Retina (tissue), 1 donor: ENCODE measurements around the gene DSE.

Experiments used
- DNase-seq: peaks from one replicate; pipeline ENCODE4 v3.0.0-alpha.2; 2016

Gene DSE

DNA sequence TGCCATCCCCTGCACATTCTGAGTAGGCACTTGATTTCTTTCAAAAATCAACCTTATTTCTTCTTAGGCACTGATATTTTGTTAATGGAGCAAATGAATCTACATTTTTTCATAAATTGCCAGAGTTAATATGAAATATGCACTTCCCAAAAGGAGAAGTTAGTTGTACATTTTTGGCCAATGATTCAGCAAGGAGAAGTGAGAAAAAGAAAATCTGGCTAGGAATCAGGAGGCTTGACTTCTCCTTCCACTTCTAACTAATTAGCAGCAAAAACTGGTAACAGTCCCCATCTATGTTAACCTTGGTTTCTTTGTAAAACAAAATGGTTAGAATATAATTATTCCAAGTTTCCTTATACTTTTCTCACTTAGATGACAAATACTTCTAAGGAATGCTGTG, 7.0 kb upstream of the DSE start:
- no peak for DNase-seq

GRCh38 chr6:116364321-116364720, 6.4 kb upstream of the DSE start:
- no peak for DNase-seq

DNA sequence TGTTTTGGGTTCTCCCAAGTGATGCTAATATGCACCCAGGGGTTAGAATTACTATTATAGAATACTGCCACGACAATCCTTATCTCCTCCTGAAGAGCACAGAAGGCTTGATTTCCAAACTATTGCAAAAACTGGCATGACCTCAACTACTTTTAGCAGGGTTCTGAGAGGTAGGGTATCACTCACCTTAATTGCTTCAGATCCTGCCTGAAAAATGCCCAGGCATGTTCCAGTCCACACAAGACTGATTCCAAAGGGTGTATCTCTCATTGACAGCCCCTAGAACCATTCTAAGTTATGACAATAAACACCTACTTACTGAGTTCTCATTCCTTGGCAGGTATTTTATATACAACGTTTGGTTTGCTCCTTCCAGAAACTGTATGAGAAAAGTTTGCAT, 5.0 kb upstream of the DSE start:
- no peak for DNase-seq

DNA sequence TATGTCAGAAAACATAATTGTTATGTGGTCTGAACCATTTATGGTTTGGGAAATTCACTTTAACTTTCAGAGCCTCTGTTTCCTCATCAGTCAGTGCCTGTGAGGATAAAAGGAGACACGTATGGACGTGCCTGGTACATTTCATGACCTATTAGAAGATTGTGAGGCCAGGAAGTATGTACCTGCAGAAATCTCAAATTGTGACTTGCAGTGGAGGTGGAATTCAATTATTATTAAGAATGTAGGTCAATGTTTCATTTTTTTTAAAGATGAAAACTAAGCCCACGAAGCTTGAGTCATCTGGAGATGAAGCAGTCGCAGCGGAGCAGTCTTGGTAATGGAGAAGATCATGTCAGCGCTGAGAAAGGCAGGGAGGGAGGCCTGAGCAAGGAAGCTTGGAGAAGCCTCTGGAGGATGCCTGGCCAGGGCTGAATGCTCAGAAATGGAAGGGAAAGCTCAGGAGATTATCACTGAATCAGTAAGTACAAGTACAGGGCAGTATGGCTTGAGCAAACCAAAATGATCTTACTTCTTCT, 3.9 kb upstream of the DSE start:
- peak; percentile 17 for DNase-seq

GRCh38 chr6:116369540-116369939, 1.2 kb upstream of the DSE start:
- DNase-seq = peak; percentile 9

- DNase-seq = peak; percentile 66
These were observed 585 bp upstream of the DSE start for GRCh38 chr6:116369964-116370759.

- peak; percentile 91 for DNase-seq
These were observed 572 bp downstream of the DSE start for GRCh38 chr6:116371120-116371917.

- DNase-seq = no peak
These were observed 1.1 kb downstream of the DSE start for GRCh38 chr6:116371918-116372209.

DNA sequence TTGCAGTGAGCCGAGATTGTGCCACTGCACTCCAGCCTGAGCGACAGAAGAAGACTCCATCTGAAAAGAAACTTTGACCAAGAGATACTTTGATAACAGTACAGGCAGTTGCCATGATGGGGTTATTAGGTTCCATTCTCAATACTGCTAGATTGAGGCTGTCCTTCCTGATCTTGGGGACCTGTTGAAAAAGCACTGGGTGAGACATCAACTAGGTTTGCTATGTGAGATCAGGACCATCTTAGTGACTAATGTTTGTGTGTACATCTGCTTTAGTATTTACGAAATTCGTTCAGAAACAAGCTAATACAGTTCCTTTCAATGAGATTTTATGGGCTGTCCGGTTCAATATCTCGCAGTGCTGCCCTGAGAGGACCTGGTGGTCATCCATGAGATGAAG, 2.6 kb downstream of the DSE start:
- DNase-seq = no peak

DNA sequence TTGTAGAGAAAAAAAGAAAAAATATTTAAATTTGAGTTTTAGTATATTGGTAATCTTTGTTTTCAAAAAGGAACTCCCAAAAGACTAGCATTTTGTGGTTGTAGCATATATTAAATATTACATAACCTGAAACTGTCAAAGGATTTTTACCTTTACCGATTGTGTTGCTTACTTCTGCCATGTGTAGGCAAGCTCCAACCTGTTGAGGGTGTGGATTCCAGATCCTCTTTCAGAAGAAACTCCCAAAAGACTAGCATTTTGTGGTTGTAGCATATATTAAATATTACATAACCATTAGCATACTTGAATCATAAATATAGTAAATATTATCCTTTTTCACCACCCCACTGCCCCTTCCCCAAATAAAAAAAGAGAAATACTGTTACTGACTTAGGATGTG, 3.2 kb downstream of the DSE start:
- no peak for DNase-seq

- no peak for DNase-seq
These were observed 3.8 kb downstream of the DSE start for GRCh38 chr6:116374586-116374985.

GRCh38 chr6:116375262-116375661, 4.5 kb downstream of the DSE start:
- DNase-seq = no peak

- DNase-seq = no peak
These were observed 5.4 kb downstream of the DSE start for GRCh38 chr6:116376149-116376548.

DNA sequence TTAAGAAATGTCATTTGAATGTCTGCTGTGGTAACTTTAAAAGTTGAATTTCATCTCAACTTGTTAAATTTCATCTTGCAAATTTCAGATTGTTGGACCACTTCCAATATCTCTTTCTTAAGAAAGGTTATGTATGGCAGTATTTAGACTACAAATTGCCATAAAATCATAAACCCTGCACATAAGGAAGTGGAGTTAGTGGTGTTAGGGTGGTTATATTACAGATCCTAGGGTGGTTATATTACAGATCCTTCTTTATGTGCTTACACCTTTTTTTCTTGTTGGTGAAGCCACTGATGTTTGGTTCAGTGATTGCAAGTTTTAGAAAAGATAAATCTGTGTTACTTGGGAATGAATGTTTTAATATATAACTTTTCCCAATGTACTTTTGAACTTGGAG, 9.0 kb downstream of the DSE start:
- no peak for DNase-seq

GRCh38 chr6:116380346-116380745, 9.6 kb downstream of the DSE start:
- no peak for DNase-seq

DNA sequence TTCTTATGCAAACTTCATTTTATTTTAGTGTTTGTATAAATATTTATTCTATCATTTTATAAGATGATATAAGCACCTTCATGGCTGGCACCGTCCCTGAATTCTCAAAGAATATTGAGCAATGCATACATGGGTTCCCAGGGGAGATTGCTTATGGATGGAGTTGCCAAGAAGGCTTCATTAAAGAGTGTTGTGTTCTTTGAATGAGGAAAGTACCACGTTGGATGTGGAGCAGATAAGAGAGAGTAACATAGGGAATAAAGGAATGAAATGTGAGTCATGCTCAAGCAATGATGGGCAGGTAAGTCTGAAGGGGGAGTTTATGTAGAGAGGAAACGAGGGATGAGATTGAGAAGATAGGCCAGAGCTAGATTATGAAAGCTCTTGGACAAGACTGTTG, 10.3 kb downstream of the DSE start:
- no peak for DNase-seq

DNA sequence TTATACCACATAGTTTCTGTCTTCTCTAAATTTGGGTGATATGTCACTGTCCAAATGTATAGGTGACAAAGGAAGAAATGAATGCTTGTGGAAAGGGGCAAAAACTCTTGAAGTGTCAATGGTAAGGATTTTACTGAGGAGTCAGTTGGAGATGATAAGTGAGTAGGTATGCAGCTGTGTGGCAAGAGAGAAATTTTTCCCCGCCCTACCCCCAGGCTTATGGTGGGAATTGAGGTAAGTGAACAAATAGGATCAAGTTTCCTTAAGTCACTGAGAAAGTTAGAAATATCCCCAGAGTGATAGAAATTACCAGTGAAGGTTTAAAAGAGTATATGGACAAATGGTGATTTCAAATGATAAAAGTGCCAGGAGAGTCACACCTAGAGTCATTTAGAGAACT, 11.8 kb downstream of the DSE start:
- no peak for DNase-seq

DNA sequence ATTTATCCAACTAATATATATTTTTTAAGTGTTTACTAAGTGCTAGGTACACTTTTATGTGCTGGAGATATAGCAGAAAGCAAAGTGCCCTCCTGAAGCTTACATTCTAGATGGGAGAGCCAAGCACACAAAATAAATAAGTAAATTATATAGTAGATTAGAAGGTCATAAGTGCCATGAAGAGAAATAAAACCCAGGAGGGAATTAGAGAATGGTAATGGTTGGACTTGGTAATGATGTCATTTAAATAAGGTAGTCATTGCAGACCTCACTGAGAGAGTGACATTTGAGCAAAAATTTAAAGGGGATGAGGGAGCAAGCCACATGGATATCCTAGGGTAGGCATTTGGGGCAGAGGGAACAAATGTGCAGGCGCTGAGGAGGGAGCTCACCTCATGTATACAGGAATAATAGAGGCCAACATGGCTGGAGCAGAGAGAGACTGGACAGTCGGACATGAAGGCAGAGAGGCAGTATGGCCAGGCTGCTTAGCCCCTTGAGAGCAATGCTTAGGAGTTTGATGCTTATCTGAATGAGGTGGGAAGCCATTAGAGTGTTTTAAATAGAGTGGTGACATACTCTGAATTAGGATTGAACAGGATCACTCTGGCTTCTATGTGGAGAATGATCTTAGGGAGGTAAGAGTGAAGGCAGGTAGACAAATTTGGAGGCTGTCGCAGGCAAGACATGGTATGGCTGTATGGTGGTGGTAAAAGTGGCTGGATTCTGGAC, 14.1 kb downstream of the DSE start:
- no peak for DNase-seq

- no peak for DNase-seq
These were observed 14.7 kb downstream of the DSE start for GRCh38 chr6:116385459-116385802.

- DNase-seq = no peak
These were observed 15.2 kb downstream of the DSE start for GRCh38 chr6:116385921-116386320.

DNA sequence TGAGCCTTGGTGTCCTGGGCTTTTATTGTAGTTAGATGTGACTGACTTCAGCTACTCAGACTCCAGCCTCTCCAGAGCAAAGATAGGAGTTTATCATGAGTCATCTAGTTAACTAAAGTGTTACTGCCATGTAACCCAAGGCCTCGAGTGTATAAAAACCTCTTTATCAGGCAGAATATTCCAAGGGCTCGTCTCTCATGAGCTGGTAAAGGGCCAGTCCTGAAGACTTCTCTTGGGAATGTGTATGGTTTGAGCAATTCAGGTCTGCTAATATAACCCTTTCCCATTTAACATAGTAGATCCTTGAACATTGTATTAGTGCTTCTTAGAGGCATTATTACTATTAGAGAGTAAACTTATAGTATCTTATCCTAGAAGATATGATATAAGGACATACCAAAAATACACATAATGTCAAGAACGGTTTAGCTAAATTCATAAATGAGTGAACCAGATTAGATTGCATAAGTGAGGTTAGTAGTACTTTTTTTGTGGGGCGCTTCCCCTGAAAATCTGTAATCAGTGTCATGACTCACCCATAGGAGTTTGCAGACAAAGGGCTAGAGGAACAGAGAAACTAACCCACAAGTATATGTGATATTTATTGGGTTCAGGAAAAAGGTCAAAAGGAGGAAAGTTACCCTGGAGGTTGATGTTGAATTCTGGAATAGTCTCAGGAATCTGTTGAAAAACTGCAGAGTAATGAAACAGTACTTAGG, 16.0 kb downstream of the DSE start:
- DNase-seq = no peak

DNA sequence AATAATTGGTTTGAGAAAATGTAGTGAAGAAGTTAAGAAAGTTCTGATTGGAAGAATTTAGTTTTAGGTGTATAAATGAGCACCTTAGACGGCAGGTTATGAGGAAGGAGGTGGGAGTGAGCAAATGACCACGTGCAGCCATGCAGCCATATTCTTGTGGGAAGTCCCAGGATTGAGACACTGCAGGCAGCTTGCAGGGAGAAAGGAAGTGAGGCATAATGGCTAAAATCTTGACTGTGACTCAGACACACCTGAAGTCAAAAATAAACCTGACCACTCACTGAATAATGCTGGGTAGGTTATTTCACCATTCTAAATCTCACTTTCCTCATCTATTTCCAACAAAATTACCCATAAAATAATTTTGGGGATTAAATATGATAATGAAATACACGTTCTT, 16.6 kb downstream of the DSE start:
- DNase-seq = no peak

DNA sequence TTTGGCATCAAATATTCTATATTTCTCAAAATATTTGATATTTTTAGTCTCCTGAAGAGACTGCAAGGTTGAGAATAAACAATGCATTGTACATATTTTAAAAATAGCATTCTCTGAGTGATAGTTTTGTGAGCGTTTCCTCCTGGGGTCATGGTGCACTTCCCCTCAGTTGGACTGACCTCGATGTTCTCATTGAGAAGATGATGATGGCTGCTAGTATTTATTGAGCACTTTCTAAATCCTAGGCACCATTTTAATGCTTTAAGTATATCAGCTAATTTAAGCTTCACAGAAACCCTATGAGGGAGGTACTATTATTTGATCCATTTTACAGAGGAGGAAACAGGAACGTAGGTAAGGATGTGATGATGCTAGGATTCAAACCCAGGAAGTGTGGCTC, 18.2 kb downstream of the DSE start:
- no peak for DNase-seq
